ES-I3 (cell line): Measurements from ENCODE around the gene TAF10.

ENCODE experiments used
- H3K36me3 ChIP-seq: 2 replicates; pipeline ENCODE4 v1.6.1; 2013; ENCODE audit warnings: mild to moderate bottlenecking, low read length, control low read depth, moderate library complexity; ENCODE audit not compliant: insufficient read depth
- H3K4me1 ChIP-seq: 2 replicates; pipeline ENCODE4 v1.6.1; 2013; ENCODE audit warnings: mild to moderate bottlenecking, control low read depth, low read length; ENCODE audit not compliant: insufficient read depth
- H3K9ac ChIP-seq: 2 replicates; pipeline ENCODE4 v1.6.1; 2013; ENCODE audit warnings: low read depth, mild to moderate bottlenecking, low read length, moderate library complexity
- H3K9me3 ChIP-seq: 2 replicates; pipeline ENCODE4 v1.6.1; 2013; ENCODE audit warnings: mild to moderate bottlenecking, low read length, moderate library complexity; ENCODE audit not compliant: control insufficient read depth, insufficient read depth

Gene TAF10

DNA sequence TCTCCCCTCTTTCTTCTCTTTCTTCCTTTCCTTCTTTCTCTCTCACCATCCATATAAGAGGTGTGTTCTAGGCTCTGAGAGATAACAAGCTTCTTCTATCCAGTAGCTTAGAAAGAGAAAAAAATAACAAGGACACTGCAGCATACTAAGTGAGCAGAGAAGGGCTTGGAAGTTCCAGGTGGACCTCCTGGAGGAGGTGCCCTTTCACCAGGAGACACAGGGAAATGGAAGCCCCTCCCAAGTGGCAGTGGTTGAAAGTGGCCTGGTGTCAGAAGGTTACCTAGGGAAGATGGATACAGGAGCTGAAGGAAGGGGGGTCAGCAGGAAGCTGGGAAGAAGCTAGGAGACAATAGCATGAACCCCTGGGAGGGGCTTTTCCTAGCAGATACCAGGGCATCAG lies 38.1 kb upstream of the TAF10 start:
- Histone ChIP-seq H3K9ac (no peak overlapping the region), H3K9me3 (no peaks in the 10 kb centered on the region), H3K4me1 (peaks cover 12% of the 10 kb centered on the region), H3K36me3 (no peaks in the 10 kb centered on the region)

DNA sequence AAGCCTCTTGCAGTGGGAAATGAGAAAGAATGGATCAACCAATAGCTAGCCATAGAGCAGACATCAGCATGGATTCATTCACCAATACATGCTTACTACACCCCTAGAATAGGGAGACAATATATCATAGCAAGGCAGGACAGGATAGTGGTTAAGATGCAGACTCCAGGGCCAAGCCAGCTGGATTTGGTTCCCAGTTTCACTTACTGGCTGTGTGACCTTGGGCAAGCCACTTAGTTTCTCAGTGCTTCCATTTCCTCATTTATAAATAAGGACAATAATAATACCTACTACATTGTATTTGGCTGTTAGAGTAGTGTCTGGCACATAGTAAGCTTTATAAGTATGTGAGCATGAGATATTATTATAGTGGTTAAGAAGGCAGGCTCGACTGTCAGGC lies 36.5 kb upstream of the TAF10 start:
- Histone ChIP-seq H3K9me3 (no peaks in the 10 kb centered on the region), H3K9ac (no peak overlapping the region), H3K36me3 (no peaks in the 10 kb centered on the region), H3K4me1 (peaks cover 12% of the 10 kb centered on the region)

GRCh38 chr11:6647836-6648235 lies 35.8 kb upstream of the TAF10 start:
- Histone ChIP-seq H3K4me1 (peaks cover 12% of the 10 kb centered on the region), H3K36me3 (no peaks in the 10 kb centered on the region), H3K9ac (no peak overlapping the region), H3K9me3 (no peaks in the 10 kb centered on the region)

- Histone ChIP-seq H3K36me3 (no peaks in the 10 kb centered on the region), H3K9ac (no peak overlapping the region), H3K9me3 (no peaks in the 10 kb centered on the region), H3K4me1 (peaks cover 12% of the 10 kb centered on the region)
Observed at GRCh38 chr11:6646918-6647679, 35.1 kb upstream of the TAF10 start.

- no peak overlapping the region for H3K9ac ChIP-seq
- no peaks in the 10 kb centered on the region for H3K9me3 ChIP-seq
- H3K36me3 ChIP-seq: no peaks in the 10 kb centered on the region
- peaks cover 12% of the 10 kb centered on the region for H3K4me1 ChIP-seq
Observed at GRCh38 chr11:6646576-6646917, 34.5 kb upstream of the TAF10 start.

DNA sequence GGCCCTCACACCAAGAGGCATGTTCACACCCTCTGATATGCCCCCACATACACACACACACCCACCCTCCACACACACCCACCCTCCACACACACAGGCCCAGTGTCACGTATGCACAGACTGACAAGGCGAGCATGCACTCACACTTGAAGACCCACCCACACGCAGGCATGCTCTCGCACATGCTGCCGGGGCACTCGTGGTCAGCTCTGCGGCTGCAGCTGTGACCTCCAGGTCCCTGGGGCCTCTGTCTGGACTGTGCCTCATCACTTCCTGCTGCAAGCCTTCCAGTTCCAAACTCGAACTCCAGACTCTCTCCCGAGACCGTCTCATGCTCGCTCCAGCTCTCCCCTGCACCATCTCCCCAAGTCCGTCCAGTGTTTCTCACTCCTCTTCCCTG lies 34.1 kb upstream of the TAF10 start:
- no peak overlapping the region for H3K9ac ChIP-seq
- peaks cover 12% of the 10 kb centered on the region for H3K4me1 ChIP-seq
- no peaks in the 10 kb centered on the region for H3K36me3 ChIP-seq
- no peaks in the 10 kb centered on the region for H3K9me3 ChIP-seq

GRCh38 chr11:6642957-6643356 lies 30.9 kb upstream of the TAF10 start:
- Histone ChIP-seq H3K36me3 (no peaks in the 10 kb centered on the region), H3K4me1 (peaks cover 12% of the 10 kb centered on the region), H3K9me3 (no peaks in the 10 kb centered on the region), H3K9ac (no peak overlapping the region)

- Histone ChIP-seq H3K36me3 (no peaks in the 10 kb centered on the region), H3K4me1 (no peaks in the 10 kb centered on the region; the same call in 1 of the 2 replicates), H3K9me3 (no peaks in the 10 kb centered on the region), H3K9ac (no peak overlapping the region)
Observed at GRCh38 chr11:6640985-6641701, 29.1 kb upstream of the TAF10 start.

DNA sequence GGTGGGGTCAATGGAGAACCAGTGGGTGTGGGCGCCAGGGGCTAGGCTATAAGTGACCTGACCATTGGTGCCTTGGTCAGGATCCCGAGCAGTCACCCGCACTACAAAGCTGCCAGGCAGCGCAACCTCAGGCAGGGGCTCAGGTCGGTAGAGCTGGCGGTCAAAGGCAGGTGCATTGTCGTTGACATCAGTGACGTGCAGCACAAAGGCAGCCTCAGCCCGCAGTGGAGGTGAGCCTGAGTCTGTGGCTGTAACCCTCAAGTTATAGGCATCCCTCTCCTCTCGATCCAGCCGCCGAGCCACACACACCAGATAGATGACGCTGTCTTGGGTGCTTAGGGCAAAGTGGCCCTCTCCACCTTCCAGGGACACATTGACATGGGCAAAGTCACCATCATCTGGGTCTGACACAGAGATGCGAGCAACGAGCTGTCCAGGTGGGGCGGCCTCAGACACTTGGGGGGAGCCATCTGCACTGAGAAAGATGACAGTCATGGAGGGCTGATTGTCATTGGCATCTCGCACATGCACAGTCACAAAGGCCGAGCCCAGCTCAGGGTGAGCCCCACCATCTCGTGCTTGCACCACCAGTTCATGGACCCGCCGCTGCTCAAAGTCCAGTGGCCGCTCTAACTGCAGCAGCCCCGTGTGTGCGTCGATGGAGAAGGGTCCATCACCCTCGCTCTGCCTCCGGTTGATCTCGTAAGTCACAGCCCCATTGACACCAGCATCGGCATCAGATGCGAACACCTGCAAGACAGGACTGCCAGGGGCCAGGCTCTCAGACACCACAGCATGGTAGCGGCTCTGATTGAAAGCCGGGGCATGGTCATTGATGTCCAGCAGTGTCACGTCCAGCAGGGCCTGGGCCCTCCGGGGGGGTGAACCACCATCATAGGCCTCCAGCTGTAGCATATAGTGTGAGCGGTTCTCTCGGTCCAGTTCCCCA lies 28.3 kb upstream of the TAF10 start:
- H3K4me1 ChIP-seq: peaks cover 6% of the 10 kb centered on the region; the same call in 1 of the 2 replicates
- H3K9me3 ChIP-seq: no peaks in the 10 kb centered on the region
- H3K9ac ChIP-seq: no peak overlapping the region
- no peaks in the 10 kb centered on the region for H3K36me3 ChIP-seq

GRCh38 chr11:6638429-6638828 lies 26.4 kb upstream of the TAF10 start:
- H3K9ac ChIP-seq: no peak overlapping the region
- no peaks in the 10 kb centered on the region for H3K9me3 ChIP-seq
- no peaks in the 10 kb centered on the region for H3K36me3 ChIP-seq
- peaks cover 7% of the 10 kb centered on the region; the same call in 1 of the 2 replicates for H3K4me1 ChIP-seq

- Histone ChIP-seq H3K9ac (no peak overlapping the region), H3K36me3 (no peaks in the 10 kb centered on the region), H3K9me3 (no peaks in the 10 kb centered on the region), H3K4me1 (peaks cover 7% of the 10 kb centered on the region; the same call in 1 of the 2 replicates)
Observed at GRCh38 chr11:6637871-6638270, 25.9 kb upstream of the TAF10 start.

DNA sequence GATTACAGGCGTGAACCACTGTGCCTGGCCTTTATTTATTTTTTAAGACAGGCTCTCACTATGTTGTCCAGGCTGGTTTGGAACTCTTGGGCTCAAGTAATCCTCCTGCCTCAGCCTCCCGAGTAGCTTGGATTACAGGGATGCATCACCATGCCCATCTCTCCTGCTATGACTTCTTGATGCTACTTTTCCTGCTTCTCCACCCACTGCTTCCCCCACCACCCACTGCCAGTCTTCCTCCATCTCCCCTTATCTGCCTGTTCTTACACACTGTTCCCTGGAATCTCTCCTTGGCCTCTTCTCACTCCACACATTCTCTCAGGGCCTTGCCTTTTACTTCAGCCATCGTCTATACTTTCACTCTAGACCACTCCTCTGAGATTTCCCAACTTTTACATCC lies 24.5 kb upstream of the TAF10 start:
- H3K4me1 ChIP-seq: peaks cover 7% of the 10 kb centered on the region; the same call in 1 of the 2 replicates
- no peaks in the 10 kb centered on the region for H3K9me3 ChIP-seq
- no peaks in the 10 kb centered on the region for H3K36me3 ChIP-seq
- H3K9ac ChIP-seq: no peak overlapping the region

GRCh38 chr11:6635082-6635932 lies 23.3 kb upstream of the TAF10 start:
- no peak overlapping the region for H3K9ac ChIP-seq
- H3K36me3 ChIP-seq: no peaks in the 10 kb centered on the region
- H3K9me3 ChIP-seq: no peaks in the 10 kb centered on the region
- H3K4me1 ChIP-seq: peaks cover 7% of the 10 kb centered on the region; the same call in 1 of the 2 replicates
